Vagina (tissue), 2 donors: ENCODE results near the gene TSTD2. TPM values are rescaled to one million over a fixed set of nuclear protein-coding genes. Genes with fewer than 3 reads are reported as not detected.

ENCODE experiments used
- DNase-seq, 2 donors: peaks; one replicate each; pipeline ENCODE4 v3.0.0-alpha.2; 2017; ENCODE audit errors: extremely low spot score in 2 of 2
- H3K27ac ChIP-seq: fragments of 200-600 bp; sonication (generic); one replicate; pipeline ENCODE4 v1.5.1; 2019
- H3K27me3 ChIP-seq: fragments of 200-600 bp; sonication (generic); one replicate; pipeline ENCODE4 v1.5.1; 2019
- H3K36me3 ChIP-seq, 2 donors: fragments of 200-600 bp; sonication (generic); one replicate each; pipeline ENCODE4 v1.5.1; 2017 to 2019
- H3K4me1 ChIP-seq: fragments of 200-600 bp; sonication (generic); one replicate; pipeline ENCODE4 v1.5.1; 2019
- H3K4me3 ChIP-seq, 2 donors: fragments of 200-600 bp; sonication (generic); 1 replicate in 1 of 2; 2 replicates in 1 of 2; pipeline ENCODE4 v1.5.1; 2016 to 2019
- H3K9me3 ChIP-seq: fragments of 200-600 bp; sonication (generic); one replicate; pipeline ENCODE4 v1.5.1; 2019
- CTCF ChIP-seq, 3 experiments: fragments of 450-650 bp in 2 of 3; fragments of 200-600 bp in 1 of 3; sonication (generic) in 1 of 3; IDR thresholded peaks; one replicate each; pipeline ENCODE4 v1.5.1; 2017 to 2019; ENCODE audit warnings: antibody characterized with exemption in 3 of 3, mild to moderate bottlenecking in 2 of 3, moderate library complexity in 2 of 3
- POLR2A ChIP-seq, 2 donors: fragments of 450-650 bp; IDR thresholded peaks; one replicate each; pipeline ENCODE4 v1.6.1; 2017; ENCODE audit warnings: antibody characterized with exemption in 2 of 2, mild to moderate bottlenecking in 2 of 2, moderate library complexity in 2 of 2
- POLR2AphosphoS5 ChIP-seq, 2 donors: sonication (generic); formaldehyde crosslinking; IDR thresholded peaks; one replicate each; pipeline ENCODE4 v1.9.0; 2017; ENCODE audit warnings: antibody characterized with exemption in 2 of 2, mild to moderate bottlenecking in 2 of 2, low read depth in 1 of 2; ENCODE audit not compliant: insufficient read depth in 1 of 2
- intact Hi-C: fragments of 100-400 bp; cut with DNase I; formaldehyde crosslinking; loops from one replicate; pipeline ENCODE4 v1.15.1; 2023
- total RNA-seq: library from RNA; depleted of rRNA; stranded (reverse); fragments of >200 nt; gene quantifications from one replicate; pipeline ENCODE4 v1.2.3, GENCODE V29; 2016

The TSTD2 gene
- total RNA-seq, 1 donor from 2014 or later, result 18.2 TPM

- H3K27me3 ChIP-seq, result no peaks in the 10 kb centered on the region
- H3K4me1 ChIP-seq, result no peaks in the 10 kb centered on the region
- no peaks in the 10 kb centered on the region for H3K9me3 ChIP-seq
- no peak for DNase-seq
- intact Hi-C loops, result loop anchor here (2.0 to 5.0 kb wide), 2 partner anchors 147 to 203 kb away; partner anchors contain the start of gene TDRD7
- TF ChIP-seq POLR2AphosphoS5 (IDR thresholded peaks at IDR 0.05; ENCODE audit: insufficient read depth in 1 of 2, low read depth in 1 of 2), result peak in 1 of 2 donors; percentile 67
- no peak for TF ChIP-seq POLR2A (IDR thresholded peaks at IDR 0.05)
- peak; percentile 75 to 84 (median 83) for TF ChIP-seq CTCF (IDR thresholded peaks at IDR 0.05)
- H3K4me3 ChIP-seq, result no peak overlapping the region
- no peak overlapping the region for H3K27ac ChIP-seq
- H3K36me3 ChIP-seq, result peaks cover 0 to 14% of the 10 kb centered on the region in 2 donors
These were observed 17.6 kb downstream of the TSTD2 start for GRCh38 chr9:97615439-97616072.

- DNase-seq, result no peak
- H3K36me3 ChIP-seq, result peaks cover 0 to 47% of the 10 kb centered on the region in 2 donors
- intact Hi-C loops, result no loop called here
- H3K4me3 ChIP-seq, result no peak overlapping the region
- no peaks in the 10 kb centered on the region for H3K9me3 ChIP-seq
- no peaks in the 10 kb centered on the region for H3K4me1 ChIP-seq
- TF ChIP-seq POLR2AphosphoS5 (IDR thresholded peaks at IDR 0.05; ENCODE audit: insufficient read depth in 1 of 2, low read depth in 1 of 2) (peak in 1 of 2 donors; percentile 13), POLR2A (IDR thresholded peaks at IDR 0.05) (no peak)
- no peak overlapping the region for H3K27ac ChIP-seq
- H3K27me3 ChIP-seq, result no peaks in the 10 kb centered on the region
These were observed 28.1 kb downstream of the TSTD2 start for GRCh38 chr9:97604901-97605645.

GRCh38 chr9:97602430-97602829 is 30.7 kb downstream of the TSTD2 start:
- H3K27ac ChIP-seq, result no peak overlapping the region
- intact Hi-C loops, result no loop called here
- no peak for TF ChIP-seq POLR2A (IDR thresholded peaks at IDR 0.05)
- no peak for TF ChIP-seq POLR2AphosphoS5 (IDR thresholded peaks at IDR 0.05; ENCODE audit: insufficient read depth in 1 of 2, low read depth in 1 of 2)
- no peak for TF ChIP-seq CTCF (IDR thresholded peaks at IDR 0.05)
- no peaks in the 10 kb centered on the region for H3K27me3 ChIP-seq
- DNase-seq, result no peak
- no peaks in the 10 kb centered on the region for H3K9me3 ChIP-seq
- H3K4me1 ChIP-seq, result peaks cover 10% of the 10 kb centered on the region
- H3K4me3 ChIP-seq, result no peak overlapping the region
- H3K36me3 ChIP-seq, result peaks cover 0 to 46% of the 10 kb centered on the region in 2 donors

- Histone ChIP-seq H3K4me1 (peaks cover 20% of the 10 kb centered on the region), H3K36me3 (peaks cover 0 to 46% of the 10 kb centered on the region in 2 donors), H3K9me3 (no peaks in the 10 kb centered on the region), H3K4me3 (no peak overlapping the region), H3K27ac (no peak overlapping the region), H3K27me3 (no peaks in the 10 kb centered on the region)
- TF ChIP-seq POLR2AphosphoS5 (IDR thresholded peaks at IDR 0.05; ENCODE audit: insufficient read depth in 1 of 2, low read depth in 1 of 2), result no peak
- TF ChIP-seq POLR2A (IDR thresholded peaks at IDR 0.05), result no peak
- TF ChIP-seq CTCF (IDR thresholded peaks at IDR 0.05), result no peak
- intact Hi-C loops, result no loop called here
- DNase-seq, result no peak
These were observed 31.8 kb downstream of the TSTD2 start for GRCh38 chr9:97601228-97601898.

- intact Hi-C loops, result no loop called here
- peaks cover 0 to 46% of the 10 kb centered on the region in 2 donors for H3K36me3 ChIP-seq
- H3K4me1 ChIP-seq, result peaks cover 20% of the 10 kb centered on the region
- no peak for TF ChIP-seq POLR2AphosphoS5 (IDR thresholded peaks at IDR 0.05; ENCODE audit: insufficient read depth in 1 of 2, low read depth in 1 of 2)
- TF ChIP-seq CTCF (IDR thresholded peaks at IDR 0.05), result no peak
- no peak for TF ChIP-seq POLR2A (IDR thresholded peaks at IDR 0.05)
- DNase-seq, result no peak
- H3K9me3 ChIP-seq, result no peaks in the 10 kb centered on the region
- no peaks in the 10 kb centered on the region for H3K27me3 ChIP-seq
- no peak overlapping the region for H3K4me3 ChIP-seq
- no peak overlapping the region for H3K27ac ChIP-seq
These were observed 32.5 kb downstream of the TSTD2 start for GRCh38 chr9:97600531-97601227.
